Measurements from ENCODE around the gene EIF2B1. TPM values are rescaled to one million over a fixed set of nuclear protein-coding genes. Genes with fewer than 3 reads are reported as not detected.

Gene EIF2B1
- total RNA-seq, 3 donors from 2014 or later = 37.7 to 48.0 (median 42.9) TPM

GRCh38 chr12:123656392-123656791, 22.9 kb upstream of the EIF2B1 start:
- DNase-seq (no peak), ATAC-seq (no peak)
- no peaks in the 10 kb centered on the region for H3K9me3 ChIP-seq
- H3K4me3 ChIP-seq = no peak overlapping the region
- H3K4me1 ChIP-seq (ENCODE audit: low read depth) = no peaks in the 10 kb centered on the region
- TF ChIP-seq CTCF (IDR thresholded peaks at IDR 0.05) = no peak
- intact Hi-C loops (cut with DNase I, micrococcal nuclease) = no loop called here
- H3K36me3 ChIP-seq (ENCODE audit: low read depth) = no peaks in the 10 kb centered on the region

GRCh38 chr12:123655420-123655819, 21.9 kb upstream of the EIF2B1 start:
- peak; percentile 33 for ATAC-seq
- no peak for TF ChIP-seq CTCF (IDR thresholded peaks at IDR 0.05)
- intact Hi-C loops (cut with DNase I, micrococcal nuclease) = no loop called here
- peak in 1 of 3 donors; percentile 4 for DNase-seq
- no peaks in the 10 kb centered on the region for H3K4me1 ChIP-seq (ENCODE audit: low read depth)
- H3K9me3 ChIP-seq = no peaks in the 10 kb centered on the region
- no peaks in the 10 kb centered on the region for H3K36me3 ChIP-seq (ENCODE audit: low read depth)
- no peak overlapping the region for H3K4me3 ChIP-seq

GRCh38 chr12:123654129-123654701, 20.7 kb upstream of the EIF2B1 start:
- H3K36me3 ChIP-seq (ENCODE audit: low read depth) = no peaks in the 10 kb centered on the region
- no peaks in the 10 kb centered on the region for H3K4me1 ChIP-seq (ENCODE audit: low read depth)
- TF ChIP-seq CTCF (IDR thresholded peaks at IDR 0.05) = no peak
- intact Hi-C loops (cut with DNase I, micrococcal nuclease) = no loop called here
- ATAC-seq (no peak), DNase-seq (no peak)
- no peak overlapping the region for H3K4me3 ChIP-seq
- H3K9me3 ChIP-seq = no peaks in the 10 kb centered on the region

GRCh38 chr12:123648401-123648800, 14.9 kb upstream of the EIF2B1 start:
- no peak for TF ChIP-seq CTCF (IDR thresholded peaks at IDR 0.05)
- H3K4me1 ChIP-seq (ENCODE audit: low read depth) = no peaks in the 10 kb centered on the region
- no peaks in the 10 kb centered on the region for H3K9me3 ChIP-seq
- intact Hi-C loops (cut with DNase I, micrococcal nuclease) = no loop called here
- H3K4me3 ChIP-seq = no peak overlapping the region
- DNase-seq = no peak
- no peak for ATAC-seq
- no peaks in the 10 kb centered on the region for H3K36me3 ChIP-seq (ENCODE audit: low read depth)

- DNase-seq = no peak
Observed at GRCh38 chr12:123645878-123646277, 12.4 kb upstream of the EIF2B1 start.

More at GRCh38 chr12:123645878-123646277, 12.4 kb upstream of the EIF2B1 start:
- no peak overlapping the region for H3K4me3 ChIP-seq
- no peaks in the 10 kb centered on the region for H3K9me3 ChIP-seq
- H3K4me1 ChIP-seq (ENCODE audit: low read depth) = no peaks in the 10 kb centered on the region
- ATAC-seq = no peak
- intact Hi-C loops (cut with DNase I, micrococcal nuclease) = no loop called here
- TF ChIP-seq CTCF (IDR thresholded peaks at IDR 0.05) = no peak
- no peaks in the 10 kb centered on the region for H3K36me3 ChIP-seq (ENCODE audit: low read depth)
